ENCODE measurements around the gene CYTH3.

CYTH3 gene

GRCh38 chr7:6142871-6143380, 129.5 kb downstream of the CYTH3 start:
- DNase-seq = no peak

GRCh38 chr7:6139189-6139996, 133.0 kb downstream of the CYTH3 start:
- DNase-seq = no peak

DNA sequence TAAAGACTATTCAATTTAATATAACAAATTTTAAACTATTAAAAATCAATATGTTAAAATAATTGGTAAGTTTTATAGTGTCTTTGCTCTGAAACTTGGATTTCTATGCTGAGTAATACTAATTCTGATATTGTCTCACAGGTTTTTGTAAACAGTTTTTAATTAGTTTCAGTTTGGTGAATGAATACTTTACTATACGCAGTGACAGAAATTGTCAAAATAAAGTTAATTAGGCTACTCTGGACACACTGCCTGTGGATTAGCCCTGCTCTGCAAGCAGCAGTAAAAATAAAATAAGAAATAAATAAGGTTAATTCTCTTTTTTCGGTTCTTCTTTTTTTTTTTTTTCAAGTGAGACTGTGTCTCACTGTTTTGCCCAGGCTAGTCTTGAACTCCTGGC, 135.9 kb downstream of the CYTH3 start:
- DNase-seq = no peak

- no peak for DNase-seq
These were observed 139.2 kb downstream of the CYTH3 start for GRCh38 chr7:6133249-6133648.

GRCh38 chr7:6130007-6130587, 142.3 kb downstream of the CYTH3 start:
- no peak for DNase-seq

- DNase-seq = no peak
These were observed 144.2 kb downstream of the CYTH3 start for GRCh38 chr7:6128205-6128604.

DNA sequence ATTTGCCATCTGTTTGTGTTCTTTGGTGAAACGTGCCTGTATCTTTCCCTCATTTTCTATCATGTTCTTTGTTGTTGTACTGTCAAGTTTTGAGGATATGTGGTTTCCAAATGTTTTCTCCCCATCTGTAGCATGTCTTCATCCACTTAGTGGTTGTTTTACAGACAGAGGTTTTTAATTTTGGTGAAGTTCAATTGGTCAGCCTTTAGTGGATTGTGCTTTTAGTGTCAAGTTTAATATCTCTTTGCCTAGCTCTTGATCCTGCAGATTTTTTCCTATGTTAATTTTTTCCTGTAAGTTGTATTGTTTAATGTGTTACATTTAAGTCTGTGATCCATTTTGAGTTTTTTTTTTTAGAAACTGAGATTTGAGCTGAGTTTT, 145.3 kb downstream of the CYTH3 start:
- no peak for DNase-seq

DNA sequence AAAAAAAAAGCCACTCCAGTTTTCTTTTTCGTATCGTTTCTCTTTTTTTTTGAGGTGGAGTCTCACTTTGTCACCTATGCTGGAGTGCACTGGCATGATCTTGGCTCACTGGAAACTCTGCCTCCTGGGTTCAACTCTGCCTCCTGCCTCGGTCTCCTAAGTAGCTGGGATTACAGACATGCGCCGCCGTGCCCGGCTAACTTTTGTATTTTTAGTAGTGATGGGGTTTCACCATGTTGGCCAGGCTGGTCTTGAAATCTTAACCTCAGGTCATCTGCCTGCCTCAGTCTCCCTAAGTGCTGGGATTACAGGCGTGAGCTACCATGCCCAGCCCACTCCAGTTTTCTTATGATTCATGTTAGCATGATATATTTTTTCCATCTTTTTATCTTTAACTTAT, 148.6 kb downstream of the CYTH3 start:
- DNase-seq = no peak

DNA sequence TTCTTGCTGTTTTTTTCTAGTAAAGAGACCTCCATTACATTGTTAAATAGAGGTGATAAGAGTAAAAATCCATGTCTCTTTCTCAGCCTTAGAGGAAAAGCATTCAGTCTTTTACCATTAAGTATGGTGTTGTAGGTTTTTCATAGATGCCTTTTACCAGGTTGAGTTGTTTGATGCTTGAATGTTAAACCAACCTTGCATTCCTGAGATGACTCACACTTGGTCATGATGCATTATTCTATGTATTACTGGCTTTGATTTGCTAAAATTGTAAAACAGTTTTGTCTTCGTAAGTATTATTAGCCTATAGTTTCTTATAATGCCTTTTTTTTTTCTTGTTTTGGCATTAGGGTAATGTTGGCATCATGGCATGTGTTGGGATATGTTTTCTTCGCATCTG, 151.3 kb downstream of the CYTH3 start:
- DNase-seq = no peak

DNA sequence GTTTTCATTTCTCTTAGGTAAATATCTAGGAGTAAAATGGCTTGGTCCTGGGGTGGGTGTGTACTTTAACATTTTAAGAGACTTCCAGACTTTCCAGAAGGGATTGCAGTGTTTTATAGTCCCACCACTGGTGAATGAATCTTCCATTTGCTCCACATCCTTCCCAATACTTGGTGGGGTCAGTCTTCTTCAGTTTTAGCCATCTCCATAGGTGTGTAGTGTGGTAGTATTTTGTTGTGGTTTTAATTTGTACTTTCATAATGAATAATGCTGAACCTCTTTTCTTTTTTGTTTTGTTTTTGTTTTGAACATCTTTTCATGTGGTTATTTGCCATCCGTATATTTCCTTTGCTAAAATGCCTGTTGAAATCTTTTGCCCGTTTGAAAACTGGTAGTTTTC, 154.9 kb downstream of the CYTH3 start:
- no peak for DNase-seq

- DNase-seq = no peak
These were observed 156.2 kb downstream of the CYTH3 start for GRCh38 chr7:6116211-6116610.

All from GF-D8 (cell line).